NOMO-1 treated with DMSO at 0.1 percent for 48 hours (cell line): Measurements from ENCODE around the gene AOX1.
"Not testable (repeated sequence)": the region's sequence is repeated elsewhere in the genome, so short reads cannot be mapped to it uniquely, and the experiment has no call there.

Experiments used
- DNase-seq: peaks from one replicate; lab custom pipeline; 2025; ENCODE audit not compliant: unreplicated experiment; lab: John Stamatoyannopoulos, UW

AOX1 gene

DNA sequence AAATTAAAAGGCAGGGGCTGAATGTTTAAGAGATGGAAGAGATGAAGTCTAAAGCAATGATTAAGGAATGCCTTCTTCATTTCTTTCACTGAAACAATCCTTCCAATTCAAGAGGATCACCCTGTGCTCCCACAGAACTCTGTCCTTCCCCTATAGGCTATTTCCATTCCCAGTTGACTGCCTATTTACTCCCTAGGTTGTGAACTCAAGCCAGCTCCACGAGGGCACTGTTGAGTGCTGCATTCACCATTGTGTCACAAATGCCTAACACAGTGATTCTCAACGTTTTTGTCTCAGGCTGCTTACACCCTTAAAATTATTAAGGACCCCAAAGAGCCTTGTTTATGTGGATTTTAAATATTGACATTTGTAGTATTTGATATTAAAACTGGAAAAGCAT is 112.4 kb downstream of the AOX1 start:
- DNase-seq, result no peak

DNA sequence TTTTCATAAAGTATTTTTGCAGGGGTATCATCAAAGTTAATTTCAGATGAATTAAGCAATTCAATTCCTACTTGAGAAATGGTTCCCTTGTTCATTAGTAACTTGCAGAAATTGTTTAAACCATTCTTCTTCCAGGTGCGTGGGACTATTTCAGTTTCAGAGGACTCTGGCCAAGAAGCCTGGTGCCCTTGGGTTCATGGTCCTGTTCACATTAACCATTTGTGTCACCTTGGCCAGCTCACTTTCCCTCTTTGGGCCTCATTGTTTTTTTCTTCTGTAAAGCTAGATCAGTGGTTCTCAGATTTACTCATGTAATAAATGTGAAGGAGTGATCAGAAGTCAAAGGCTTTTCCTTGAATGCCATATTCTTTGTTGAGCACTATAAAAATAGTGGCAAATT is 113.5 kb downstream of the AOX1 start:
- no peak for DNase-seq

DNA sequence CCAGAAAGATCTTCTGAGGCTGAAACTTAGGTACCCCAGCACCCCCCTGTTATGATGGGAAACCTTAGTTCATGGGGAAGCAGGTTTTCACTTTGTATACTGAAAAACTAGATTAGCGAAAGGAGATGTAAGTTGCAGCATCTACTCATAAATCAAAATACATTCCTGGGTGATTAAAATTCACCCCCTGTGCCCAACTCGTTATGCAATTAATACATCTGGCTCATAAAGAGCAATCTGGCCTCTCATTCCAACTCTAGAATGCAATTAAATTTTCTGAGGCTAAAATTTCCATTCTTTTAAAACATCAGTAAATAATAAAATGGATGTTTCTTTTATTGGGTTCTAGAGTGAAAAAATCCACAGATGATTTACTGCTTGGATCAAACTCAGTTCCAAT is 115.0 kb downstream of the AOX1 start:
- no peak for DNase-seq

DNA sequence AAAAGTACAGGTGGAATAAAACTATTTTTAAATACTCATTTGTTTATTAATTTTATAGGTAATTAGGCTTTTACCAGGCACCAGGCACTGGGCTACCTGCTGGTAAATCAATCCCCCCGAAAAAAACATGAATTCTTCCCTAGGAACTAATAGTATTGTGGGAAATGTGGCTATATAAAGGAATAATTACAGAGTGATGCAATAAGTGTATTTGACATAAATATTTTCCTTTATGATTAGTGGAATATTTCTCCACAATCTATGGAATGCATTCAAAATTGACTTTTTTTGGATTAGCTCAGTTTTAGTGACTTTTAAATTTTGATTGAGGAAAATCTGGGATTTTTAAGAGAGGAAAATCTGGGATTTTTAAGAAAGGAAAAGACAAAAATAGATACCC is 116.2 kb downstream of the AOX1 start:
- no peak for DNase-seq

DNA sequence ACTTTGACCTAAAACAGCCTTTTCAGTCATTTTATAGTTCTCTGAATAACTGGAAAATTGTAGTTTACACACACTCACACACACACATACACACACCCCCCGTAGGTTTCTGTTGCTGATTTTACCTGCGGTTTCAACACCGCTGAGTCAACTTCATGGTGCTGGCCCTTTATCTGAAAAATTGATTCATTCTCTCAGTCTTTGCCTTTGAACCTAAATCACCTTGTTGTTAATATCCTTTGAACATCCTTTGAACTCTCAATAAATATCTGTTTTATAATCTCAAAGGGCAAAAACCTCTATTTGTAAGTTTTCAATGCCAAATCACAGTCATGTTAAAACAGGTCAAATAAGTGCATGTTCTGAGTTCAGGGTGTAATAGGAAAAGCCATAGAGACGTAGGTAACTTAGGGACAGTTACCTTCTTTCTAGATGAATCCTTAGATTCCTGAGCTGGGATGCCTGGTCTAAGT is 116.9 kb downstream of the AOX1 start:
- DNase-seq, result no peak

DNA sequence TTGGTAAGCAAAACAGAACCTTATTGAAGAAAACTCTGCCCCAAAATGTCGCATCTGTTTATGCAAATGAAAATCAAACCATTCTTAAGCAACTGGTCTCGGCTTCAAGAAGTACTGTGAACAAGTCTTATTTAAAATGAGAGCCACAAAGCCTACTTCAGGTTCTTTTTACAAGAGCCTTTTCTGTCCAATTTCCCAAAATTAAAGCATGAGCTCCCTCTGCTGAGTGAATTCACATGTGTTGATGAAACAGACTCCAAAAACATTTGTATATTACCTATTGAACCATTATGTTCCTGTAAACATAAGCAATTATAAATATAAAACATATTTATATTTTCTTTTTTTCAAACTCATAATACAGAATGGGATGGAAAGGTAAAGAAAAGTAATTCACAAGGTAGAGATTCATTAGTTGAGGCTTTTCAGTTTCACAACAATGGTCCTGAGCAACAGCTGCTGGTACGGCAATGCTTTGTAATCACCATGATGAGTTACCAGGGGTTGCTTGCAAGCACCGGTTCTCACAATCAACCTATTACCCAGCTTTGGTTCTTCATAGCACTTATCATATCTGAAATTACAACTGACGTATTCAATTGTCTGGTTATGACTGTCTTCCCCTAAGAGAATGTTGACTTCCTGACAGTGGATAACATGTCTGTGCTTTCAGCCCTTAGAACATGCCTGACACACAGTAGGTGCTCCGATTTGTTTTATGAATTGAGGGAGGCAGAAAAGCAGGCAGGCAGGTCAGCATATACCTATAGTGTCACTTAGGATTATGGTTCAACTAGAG is 117.5 kb downstream of the AOX1 start:
- DNase-seq, result peak; percentile 68

DNA sequence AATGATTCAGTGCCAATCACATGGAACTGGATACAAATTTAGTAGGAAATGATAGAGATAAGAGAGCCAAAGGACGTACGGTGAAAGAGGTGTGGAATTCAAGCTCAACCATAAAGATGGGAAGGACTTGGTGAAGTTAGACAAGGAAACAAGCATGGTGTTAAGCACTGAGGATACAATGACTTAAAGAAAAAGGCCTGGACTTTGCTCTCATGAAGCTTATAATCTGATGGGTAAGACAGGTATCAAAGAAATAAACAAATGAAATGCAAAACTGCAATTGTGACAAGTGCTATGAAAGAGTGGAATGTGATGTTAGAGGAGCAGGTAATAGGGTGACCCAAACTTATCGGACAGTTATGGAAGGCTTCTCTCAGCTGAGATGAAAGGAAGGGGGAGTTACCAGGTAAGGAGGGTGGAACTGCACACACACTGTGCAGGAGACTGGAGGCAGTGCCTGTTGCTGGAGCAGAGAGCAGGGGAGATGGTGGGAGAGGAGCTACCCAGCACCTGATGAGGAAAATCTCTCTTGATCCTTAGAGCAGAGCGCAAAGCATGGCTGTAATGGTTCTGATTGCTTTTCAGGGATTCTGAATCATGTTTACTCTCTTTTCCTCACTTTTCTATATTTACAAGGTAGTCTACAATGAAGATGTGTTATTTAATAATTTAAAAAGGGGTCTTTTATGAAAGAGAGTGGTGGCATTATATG is 118.3 kb downstream of the AOX1 start:
- DNase-seq, result no peak

DNA sequence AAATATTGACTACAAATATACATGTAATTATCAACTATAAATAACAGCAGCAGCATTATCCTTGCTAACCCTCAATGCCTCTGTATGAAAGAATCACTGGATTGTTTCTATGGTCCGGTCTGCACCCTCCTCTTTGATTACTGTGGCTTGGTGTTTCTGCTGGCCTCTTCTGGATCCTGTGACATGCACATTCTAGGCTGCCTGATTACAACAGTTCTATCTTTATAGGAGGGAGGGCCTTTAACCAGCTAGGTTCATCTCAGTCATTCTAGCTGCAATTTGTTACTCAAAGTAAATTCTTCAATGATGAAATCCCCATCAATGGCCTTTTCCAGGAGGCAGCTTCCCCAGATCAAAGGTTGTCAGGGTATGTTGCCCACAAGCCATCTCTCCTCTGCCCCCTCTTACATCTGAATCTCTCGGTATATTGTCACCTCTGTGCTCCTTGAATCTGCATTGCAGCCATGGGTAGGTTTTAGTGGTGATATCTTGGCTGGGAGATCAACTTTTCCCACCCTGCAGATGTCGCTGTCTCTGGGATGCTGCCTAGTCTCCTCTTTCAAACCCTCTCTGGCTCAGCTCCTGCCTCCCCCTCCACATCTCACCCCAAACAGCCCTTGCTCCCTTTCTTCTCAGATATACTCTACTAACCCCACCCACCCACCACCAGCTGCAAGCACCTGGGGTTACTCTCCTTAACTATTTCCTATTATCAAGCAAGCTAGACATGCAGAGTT is 119.7 kb downstream of the AOX1 start:
- no peak for DNase-seq

DNA sequence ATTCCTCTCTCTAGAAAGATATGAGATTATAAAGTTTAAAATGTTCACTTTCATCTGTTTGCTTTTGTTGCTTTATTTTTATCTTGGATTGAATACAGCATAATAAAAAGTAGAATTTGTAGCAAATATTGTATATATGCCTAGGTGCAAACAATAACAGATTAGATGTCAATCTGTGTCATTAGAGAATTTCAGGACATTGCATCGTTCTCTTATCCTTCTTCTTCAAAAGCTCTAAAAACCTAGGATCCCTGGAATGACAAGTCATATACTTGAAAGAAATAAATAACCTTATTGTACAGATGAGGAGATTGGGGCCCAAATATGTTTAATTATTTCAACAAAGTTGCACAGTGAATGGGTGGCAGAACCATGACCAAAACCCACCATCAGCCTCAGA is 123.1 kb downstream of the AOX1 start:
- DNase-seq, result no peak

DNA sequence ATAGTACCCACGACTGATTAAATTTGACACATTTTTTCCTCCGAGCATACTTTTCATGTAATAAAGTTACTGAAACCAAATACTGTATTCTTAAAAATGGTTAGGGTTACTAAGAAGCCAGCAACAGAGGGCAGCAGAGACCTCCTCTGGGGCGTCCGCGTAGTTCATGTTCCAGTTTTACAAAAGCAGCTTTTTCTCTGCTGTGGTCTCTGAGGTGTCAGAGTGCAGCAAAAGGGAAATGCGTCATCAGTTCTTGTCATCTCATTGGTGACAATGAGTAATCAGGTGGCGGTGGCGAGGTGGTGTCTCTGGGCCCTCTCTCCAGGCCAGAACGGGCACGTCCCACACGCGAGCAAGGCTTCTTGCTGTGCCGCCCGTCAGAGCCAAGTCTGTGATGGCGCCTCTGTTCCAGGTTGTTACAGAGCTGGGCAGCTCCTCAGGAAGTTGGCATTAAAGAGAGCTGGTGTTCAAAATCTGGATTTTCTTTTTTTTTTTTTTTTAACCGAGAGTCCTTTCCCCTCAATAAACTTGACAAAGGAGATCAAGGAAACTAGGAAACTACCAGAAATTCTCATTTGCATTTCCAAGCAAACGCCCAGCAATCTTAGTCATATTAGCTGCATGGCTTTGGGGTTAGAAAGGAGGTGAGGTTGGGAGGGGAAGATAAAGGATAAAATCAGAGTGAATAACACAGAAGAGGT is 127.3 kb downstream of the AOX1 start:
- DNase-seq, result peak; percentile 99

DNA sequence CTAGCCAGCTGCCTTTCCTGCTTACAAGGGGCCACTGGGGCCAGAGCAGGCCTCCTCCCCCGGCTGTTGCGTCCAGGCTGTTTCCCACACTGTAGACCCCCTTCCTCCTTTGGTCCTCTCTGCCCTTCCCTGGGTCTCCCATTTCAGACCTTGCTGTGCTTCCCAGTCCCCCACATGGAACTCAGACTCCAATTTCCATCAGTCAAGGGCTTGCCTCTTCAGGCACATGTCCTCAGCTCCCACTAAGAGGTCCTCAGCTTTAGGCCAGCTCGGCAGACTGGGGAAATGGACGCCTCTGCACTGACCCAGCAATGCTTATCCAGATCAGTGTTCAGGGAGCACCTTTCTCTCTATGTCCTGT is 127.9 kb downstream of the AOX1 start:
- no peak for DNase-seq

DNA sequence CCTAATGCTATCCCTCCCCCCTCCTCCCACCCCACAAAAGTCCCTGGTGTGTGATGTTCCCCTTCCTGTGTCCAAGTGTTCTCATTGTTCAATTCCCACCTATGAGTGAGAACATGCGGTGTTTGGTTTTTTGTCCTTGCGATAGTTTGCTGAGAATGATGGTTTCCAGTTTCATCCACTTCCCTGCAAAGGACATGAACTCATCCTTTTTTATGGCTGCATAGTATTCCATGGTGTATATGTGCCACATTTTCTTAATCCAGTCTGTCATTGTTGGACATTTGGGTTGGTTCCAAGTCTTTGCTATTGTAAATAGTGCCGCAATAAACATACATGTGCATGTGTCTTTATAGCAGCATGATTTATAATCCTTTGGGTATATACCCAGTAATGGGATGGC is 129.2 kb downstream of the AOX1 start:
- DNase-seq, result not testable (repeated sequence)

DNA sequence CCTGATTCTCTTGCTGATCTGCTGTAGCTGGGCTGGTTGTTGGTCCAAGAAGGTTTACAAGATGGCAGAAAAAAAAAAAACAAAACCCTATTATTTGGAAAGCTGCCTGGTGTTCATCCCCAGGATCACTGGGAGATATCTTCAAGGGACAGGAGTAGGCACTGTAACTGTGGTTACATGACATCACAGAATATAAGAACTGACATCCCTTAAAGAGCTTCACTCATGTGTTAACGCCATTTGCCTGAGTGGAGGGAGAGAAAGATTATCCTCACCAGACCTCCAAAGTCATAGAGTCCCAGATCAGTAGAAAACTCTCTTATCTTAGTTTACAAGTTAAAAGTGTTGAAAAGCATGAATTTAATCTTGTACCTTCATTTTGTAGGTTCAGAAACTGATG is 130.6 kb downstream of the AOX1 start:
- no peak for DNase-seq
